ENCODE measurements around the gene CAPS.

Gene CAPS

GRCh38 chr19:5933391-5934068, 19.5 kb downstream of the CAPS start:
- H3K9ac ChIP-seq (ENCODE audit: insufficient read length, low read depth): peak overlapping the region; percentile 9
- no peak for DNase-seq (ENCODE audit: low read depth, low spot score)
- peaks cover 18% of the 10 kb centered on the region for H3K4me1 ChIP-seq (ENCODE audit: insufficient read depth, insufficient read length)
- no peak overlapping the region for H3K4me3 ChIP-seq (ENCODE audit: insufficient read length, low read depth)
- TF ChIP-seq YY1 (IDR thresholded peaks at IDR 0.05; ENCODE audit: insufficient read depth, insufficient read length) (no peak), ZNF274 (IDR thresholded peaks at IDR 0.05; ENCODE audit: low read depth, low read length) (no peak), SUZ12 (IDR thresholded peaks at IDR 0.05; ENCODE audit: extremely low read depth, insufficient read depth, insufficient read length) (no peak)
- peaks cover 90% of the 10 kb centered on the region for H3K36me3 ChIP-seq (ENCODE audit: insufficient read depth, insufficient read length, low read length)
- no peaks in the 10 kb centered on the region for H3K9me3 ChIP-seq (ENCODE audit: insufficient read depth, low read length)
- H3K27me3 ChIP-seq (ENCODE audit: insufficient read depth, insufficient read length): no peaks in the 10 kb centered on the region

DNA sequence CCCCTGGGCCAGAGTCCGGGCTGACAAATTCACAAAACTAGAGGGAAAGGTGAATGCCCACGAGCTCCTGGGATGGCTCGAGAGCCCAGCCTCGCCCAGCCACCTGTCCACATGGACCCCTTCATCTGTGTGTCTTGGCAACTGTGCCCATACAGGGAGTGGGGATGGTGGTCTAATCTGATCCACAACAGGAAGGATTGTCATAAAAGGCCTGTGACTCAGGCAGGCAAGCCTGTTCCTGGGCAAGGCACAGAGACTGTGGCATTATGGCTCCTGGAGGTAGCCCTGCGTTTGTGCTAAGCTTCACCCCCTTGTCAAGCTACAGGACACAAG, 20.0 kb downstream of the CAPS start:
- H3K36me3 ChIP-seq (ENCODE audit: insufficient read depth, insufficient read length, low read length): peaks cover 88% of the 10 kb centered on the region
- H3K9me3 ChIP-seq (ENCODE audit: insufficient read depth, low read length): no peaks in the 10 kb centered on the region
- H3K4me1 ChIP-seq (ENCODE audit: insufficient read depth, insufficient read length): peaks cover 18% of the 10 kb centered on the region
- H3K27me3 ChIP-seq (ENCODE audit: insufficient read depth, insufficient read length): no peaks in the 10 kb centered on the region
- TF ChIP-seq ZNF274 (IDR thresholded peaks at IDR 0.05; ENCODE audit: low read depth, low read length): no peak
- no peak for TF ChIP-seq YY1 (IDR thresholded peaks at IDR 0.05; ENCODE audit: insufficient read depth, insufficient read length)
- no peak for TF ChIP-seq SUZ12 (IDR thresholded peaks at IDR 0.05; ENCODE audit: extremely low read depth, insufficient read depth, insufficient read length)
- no peak overlapping the region for H3K9ac ChIP-seq (ENCODE audit: insufficient read length, low read depth)
- DNase-seq (ENCODE audit: low read depth, low spot score): no peak
- H3K4me3 ChIP-seq (ENCODE audit: insufficient read length, low read depth): no peak overlapping the region

- peaks cover 88% of the 10 kb centered on the region for H3K36me3 ChIP-seq (ENCODE audit: insufficient read depth, insufficient read length, low read length)
- DNase-seq (ENCODE audit: low read depth, low spot score): no peak
- peaks cover 13% of the 10 kb centered on the region for H3K4me1 ChIP-seq (ENCODE audit: insufficient read depth, insufficient read length)
Measured at GRCh38 chr19:5934774-5935472, 20.9 kb downstream of the CAPS start.

DNA sequence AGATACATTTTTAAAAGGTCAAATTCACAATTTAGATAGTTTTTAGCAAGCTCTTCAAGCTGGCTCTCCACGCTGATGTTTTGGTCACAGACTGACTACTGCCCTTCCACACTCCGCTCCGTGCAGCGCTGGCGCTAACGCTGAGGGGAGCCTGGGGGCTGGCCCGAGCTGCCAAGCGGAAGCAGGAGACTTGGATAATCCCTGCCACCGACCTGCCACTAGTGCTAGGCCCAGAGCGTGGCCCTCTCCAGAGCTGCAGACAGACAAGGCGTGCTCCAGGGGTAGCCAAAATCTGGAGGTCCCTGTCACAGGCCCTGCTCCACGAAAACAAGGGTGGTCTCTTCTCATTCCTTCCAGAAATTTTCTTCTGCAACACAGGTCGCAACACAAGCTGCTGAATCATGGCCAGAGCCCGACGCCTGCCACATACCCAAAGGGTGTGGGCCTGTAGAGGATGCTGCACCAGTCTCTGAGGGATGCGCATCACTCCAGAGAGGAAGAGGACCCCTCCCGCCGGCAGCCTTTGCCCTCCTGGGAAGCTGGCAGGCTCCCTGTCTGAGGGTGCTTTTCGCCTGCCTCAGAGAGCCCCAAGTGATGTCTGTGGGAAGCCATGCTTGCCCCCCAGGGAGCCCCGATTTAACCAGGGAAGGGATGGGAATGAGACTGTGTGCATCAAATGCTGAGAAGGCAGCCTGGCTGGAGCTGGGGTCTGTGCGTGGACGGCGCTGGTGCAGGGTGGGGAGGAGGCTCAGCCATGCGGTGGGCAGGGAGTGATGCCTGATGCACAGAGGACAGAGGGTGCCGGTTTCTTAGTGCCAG, 21.6 kb downstream of the CAPS start:
- no peak for DNase-seq (ENCODE audit: low read depth, low spot score)
- H3K9ac ChIP-seq (ENCODE audit: insufficient read length, low read depth): no peak overlapping the region
- TF ChIP-seq YY1 (IDR thresholded peaks at IDR 0.05; ENCODE audit: insufficient read depth, insufficient read length): no peak
- TF ChIP-seq ZNF274 (IDR thresholded peaks at IDR 0.05; ENCODE audit: low read depth, low read length): no peak
- no peak for TF ChIP-seq SUZ12 (IDR thresholded peaks at IDR 0.05; ENCODE audit: extremely low read depth, insufficient read depth, insufficient read length)
- H3K4me1 ChIP-seq (ENCODE audit: insufficient read depth, insufficient read length): peaks cover 12% of the 10 kb centered on the region
- peaks cover 88% of the 10 kb centered on the region for H3K36me3 ChIP-seq (ENCODE audit: insufficient read depth, insufficient read length, low read length)
- no peaks in the 10 kb centered on the region for H3K9me3 ChIP-seq (ENCODE audit: insufficient read depth, low read length)
- no peaks in the 10 kb centered on the region for H3K27me3 ChIP-seq (ENCODE audit: insufficient read depth, insufficient read length)
- H3K4me3 ChIP-seq (ENCODE audit: insufficient read length, low read depth): no peak overlapping the region

More at GRCh38 chr19:5934774-5935472, 20.9 kb downstream of the CAPS start:
- Histone ChIP-seq H3K9me3 (ENCODE audit: insufficient read depth, low read length) (no peaks in the 10 kb centered on the region), H3K9ac (ENCODE audit: insufficient read length, low read depth) (no peak overlapping the region), H3K27me3 (ENCODE audit: insufficient read depth, insufficient read length) (no peaks in the 10 kb centered on the region), H3K4me3 (ENCODE audit: insufficient read length, low read depth) (no peak overlapping the region)
- TF ChIP-seq SUZ12 (IDR thresholded peaks at IDR 0.05; ENCODE audit: extremely low read depth, insufficient read depth, insufficient read length) (no peak), YY1 (IDR thresholded peaks at IDR 0.05; ENCODE audit: insufficient read depth, insufficient read length) (no peak), ZNF274 (IDR thresholded peaks at IDR 0.05; ENCODE audit: low read depth, low read length) (no peak)

DNA sequence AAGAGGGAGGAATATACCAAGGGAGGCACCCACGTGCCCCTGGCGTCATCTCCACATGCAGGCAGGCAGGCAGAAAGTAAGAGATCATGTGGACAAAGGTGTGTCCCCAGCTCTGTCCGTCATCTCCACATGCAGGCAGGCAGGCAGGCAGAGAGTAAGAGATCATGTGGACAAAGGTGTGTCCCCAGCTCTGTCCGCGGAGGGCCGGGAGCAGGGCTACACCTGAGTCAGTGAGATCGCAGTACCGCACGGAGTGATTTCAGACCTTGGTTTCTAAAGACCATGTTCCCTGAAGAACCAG, 22.2 kb downstream of the CAPS start:
- H3K36me3 ChIP-seq (ENCODE audit: insufficient read depth, insufficient read length, low read length): peaks cover 88% of the 10 kb centered on the region

DNA sequence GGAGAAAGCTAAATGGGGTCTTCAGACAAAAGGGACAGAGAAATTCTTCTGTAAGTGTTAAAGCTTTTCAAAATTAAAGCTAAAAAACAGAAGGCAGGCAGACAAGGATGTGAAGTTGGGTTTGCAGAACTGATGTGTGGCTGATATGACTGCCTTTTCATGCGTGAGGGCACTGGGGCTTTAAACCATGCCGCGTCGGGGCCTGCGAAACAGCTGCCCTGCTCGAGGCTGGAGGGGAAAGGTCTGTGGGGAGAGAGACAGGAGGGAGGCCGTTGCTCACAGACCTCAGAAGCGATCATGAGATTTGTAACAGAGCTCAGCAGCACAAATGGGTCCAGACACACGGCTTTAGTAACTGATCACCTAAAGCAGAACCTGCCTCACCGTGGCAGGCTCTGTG, 23.5 kb downstream of the CAPS start:
- DNase-seq (ENCODE audit: low read depth, low spot score): no peak
- Histone ChIP-seq H3K9ac (ENCODE audit: insufficient read length, low read depth) (no peak overlapping the region), H3K36me3 (ENCODE audit: insufficient read depth, insufficient read length, low read length) (peaks cover 87% of the 10 kb centered on the region), H3K4me3 (ENCODE audit: insufficient read length, low read depth) (no peak overlapping the region), H3K9me3 (ENCODE audit: insufficient read depth, low read length) (no peaks in the 10 kb centered on the region), H3K4me1 (ENCODE audit: insufficient read depth, insufficient read length) (peaks cover 10% of the 10 kb centered on the region), H3K27me3 (ENCODE audit: insufficient read depth, insufficient read length) (no peaks in the 10 kb centered on the region)
- TF ChIP-seq ZNF274 (IDR thresholded peaks at IDR 0.05; ENCODE audit: low read depth, low read length) (no peak), SUZ12 (IDR thresholded peaks at IDR 0.05; ENCODE audit: extremely low read depth, insufficient read depth, insufficient read length) (no peak), YY1 (IDR thresholded peaks at IDR 0.05; ENCODE audit: insufficient read depth, insufficient read length) (no peak)

More for the DNA sequence above, 22.2 kb downstream of the CAPS start:
- Histone ChIP-seq H3K9ac (ENCODE audit: insufficient read length, low read depth) (no peak overlapping the region), H3K9me3 (ENCODE audit: insufficient read depth, low read length) (no peaks in the 10 kb centered on the region), H3K4me1 (ENCODE audit: insufficient read depth, insufficient read length) (peaks cover 10% of the 10 kb centered on the region), H3K4me3 (ENCODE audit: insufficient read length, low read depth) (no peak overlapping the region), H3K27me3 (ENCODE audit: insufficient read depth, insufficient read length) (no peaks in the 10 kb centered on the region)
- TF ChIP-seq SUZ12 (IDR thresholded peaks at IDR 0.05; ENCODE audit: extremely low read depth, insufficient read depth, insufficient read length): no peak
- TF ChIP-seq YY1 (IDR thresholded peaks at IDR 0.05; ENCODE audit: insufficient read depth, insufficient read length): no peak
- no peak for TF ChIP-seq ZNF274 (IDR thresholded peaks at IDR 0.05; ENCODE audit: low read depth, low read length)
- no peak for DNase-seq (ENCODE audit: low read depth, low spot score)

Measured in NT2/D1 (cell line).